Measurements from ENCODE around the gene LRRC3. TPM values are rescaled to one million over a fixed set of nuclear protein-coding genes. Genes with fewer than 3 reads are reported as not detected.

LRRC3 gene
- total RNA-seq, 3 donors from 2014 or later = 1.6 to 6.4 (median 2.0) TPM

GRCh38 chr21:44440241-44441040 is 14.9 kb upstream of the LRRC3 start:
- DNase-seq (ENCODE audit: low spot score in 2 of 2) = no peak
- peaks cover 0 to 4% of the 10 kb centered on the region in 2 donors for H3K27me3 ChIP-seq
- intact Hi-C loops (cut with DNase I; ENCODE audit: low total_unique reads) = no loop called here

GRCh38 chr21:44441041-44441400 is 14.3 kb upstream of the LRRC3 start:
- intact Hi-C loops (cut with DNase I; ENCODE audit: low total_unique reads) = no loop called here
- Histone ChIP-seq H3K27me3 (peaks cover 0 to 2% of the 10 kb centered on the region in 2 donors), H3K4me1 (no peaks in the 10 kb centered on the region), H3K27ac (no peak overlapping the region), H3K4me3 (no peak overlapping the region), H3K9me3 (no peaks in the 10 kb centered on the region), H3K36me3 (no peaks in the 10 kb centered on the region)
- DNase-seq (ENCODE audit: low spot score in 2 of 2) = no peak
- TF ChIP-seq POLR2A (IDR thresholded peaks at IDR 0.05) (no peak), POLR2AphosphoS5 (IDR thresholded peaks at IDR 0.05) (no peak)
- TF ChIP-seq, protein P1, sequence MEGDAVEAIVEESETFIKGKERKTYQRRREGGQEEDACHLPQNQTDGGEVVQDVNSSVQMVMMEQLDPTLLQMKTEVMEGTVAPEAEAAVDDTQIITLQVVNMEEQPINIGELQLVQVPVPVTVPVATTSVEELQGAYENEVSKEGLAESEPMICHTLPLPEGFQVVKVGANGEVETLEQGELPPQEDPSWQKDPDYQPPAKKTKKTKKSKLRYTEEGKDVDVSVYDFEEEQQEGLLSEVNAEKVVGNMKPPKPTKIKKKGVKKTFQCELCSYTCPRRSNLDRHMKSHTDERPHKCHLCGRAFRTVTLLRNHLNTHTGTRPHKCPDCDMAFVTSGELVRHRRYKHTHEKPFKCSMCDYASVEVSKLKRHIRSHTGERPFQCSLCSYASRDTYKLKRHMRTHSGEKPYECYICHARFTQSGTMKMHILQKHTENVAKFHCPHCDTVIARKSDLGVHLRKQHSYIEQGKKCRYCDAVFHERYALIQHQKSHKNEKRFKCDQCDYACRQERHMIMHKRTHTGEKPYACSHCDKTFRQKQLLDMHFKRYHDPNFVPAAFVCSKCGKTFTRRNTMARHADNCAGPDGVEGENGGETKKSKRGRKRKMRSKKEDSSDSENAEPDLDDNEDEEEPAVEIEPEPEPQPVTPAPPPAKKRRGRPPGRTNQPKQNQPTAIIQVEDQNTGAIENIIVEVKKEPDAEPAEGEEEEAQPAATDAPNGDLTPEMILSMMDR (IDR thresholded peaks at IDR 0.05) = no peak

More at GRCh38 chr21:44440241-44441040, 14.9 kb upstream of the LRRC3 start:
- no peaks in the 10 kb centered on the region for H3K9me3 ChIP-seq
- H3K27ac ChIP-seq = no peak overlapping the region
- H3K4me1 ChIP-seq = no peaks in the 10 kb centered on the region
- no peaks in the 10 kb centered on the region for H3K36me3 ChIP-seq
- TF ChIP-seq, protein P1 (IDR thresholded peaks at IDR 0.05) = no peak
- TF ChIP-seq POLR2AphosphoS5 (IDR thresholded peaks at IDR 0.05) (no peak), POLR2A (IDR thresholded peaks at IDR 0.05) (no peak)
- no peak overlapping the region for H3K4me3 ChIP-seq

DNA sequence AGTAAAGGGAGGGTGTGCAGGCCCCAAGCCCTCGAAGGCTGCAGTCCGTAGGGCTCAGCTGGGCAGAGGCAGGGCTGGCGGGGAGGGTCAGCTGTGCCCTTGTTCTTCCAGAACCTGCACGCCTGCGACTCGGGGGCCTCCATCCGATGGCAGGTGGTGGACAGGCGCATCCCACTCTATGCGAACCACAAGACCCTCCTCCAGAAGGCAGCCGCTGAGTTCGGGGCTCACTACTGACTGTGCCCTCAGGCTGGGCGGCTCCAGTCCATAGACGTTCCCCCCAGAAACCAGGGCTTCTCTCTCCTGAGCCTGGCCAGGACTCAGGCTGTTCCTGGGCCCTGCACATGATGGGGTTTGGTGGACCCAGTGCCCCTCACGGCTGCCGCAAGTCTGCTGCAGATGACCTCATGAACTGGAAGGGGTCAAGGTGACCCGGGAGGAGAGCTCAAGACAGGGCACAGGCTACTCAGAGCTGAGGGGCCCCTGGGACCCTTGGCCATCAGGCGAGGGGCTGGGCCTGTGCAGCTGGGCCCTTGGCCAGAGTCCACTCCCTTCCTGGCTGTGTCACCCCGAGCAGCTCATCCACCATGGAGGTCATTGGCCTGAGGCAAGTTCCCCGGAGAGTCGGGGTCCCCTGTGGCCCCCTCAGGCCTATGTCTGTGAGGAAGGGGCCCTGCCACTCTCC is 13.6 kb upstream of the LRRC3 start:
- Histone ChIP-seq H3K36me3 (no peaks in the 10 kb centered on the region), H3K4me3 (no peak overlapping the region), H3K27me3 (no peaks in the 10 kb centered on the region), H3K4me1 (no peaks in the 10 kb centered on the region), H3K9me3 (no peaks in the 10 kb centered on the region), H3K27ac (no peak overlapping the region)
- TF ChIP-seq, protein P1 (IDR thresholded peaks at IDR 0.05) = no peak
- intact Hi-C loops (cut with DNase I; ENCODE audit: low total_unique reads) = no loop called here
- DNase-seq (ENCODE audit: low spot score in 2 of 2) = no peak

- Histone ChIP-seq H3K9me3 (no peaks in the 10 kb centered on the region), H3K27ac (no peak overlapping the region), H3K4me1 (no peaks in the 10 kb centered on the region), H3K4me3 (no peak overlapping the region), H3K27me3 (peaks cover 0 to 3% of the 10 kb centered on the region in 2 donors), H3K36me3 (no peaks in the 10 kb centered on the region)
- intact Hi-C loops (cut with DNase I; ENCODE audit: low total_unique reads) = no loop called here
- DNase-seq (ENCODE audit: low spot score in 2 of 2) = no peak
- TF ChIP-seq POLR2A (IDR thresholded peaks at IDR 0.05) = no peak
- TF ChIP-seq, protein P1 (IDR thresholded peaks at IDR 0.05) = no peak
- no peak for TF ChIP-seq POLR2AphosphoS5 (IDR thresholded peaks at IDR 0.05)
Measured at GRCh38 chr21:44442266-44443125, 12.8 kb upstream of the LRRC3 start.

All from breast epithelium (tissue), 4 donors.